ENCODE measurements around the gene MAPKAPK2.

DNA sequence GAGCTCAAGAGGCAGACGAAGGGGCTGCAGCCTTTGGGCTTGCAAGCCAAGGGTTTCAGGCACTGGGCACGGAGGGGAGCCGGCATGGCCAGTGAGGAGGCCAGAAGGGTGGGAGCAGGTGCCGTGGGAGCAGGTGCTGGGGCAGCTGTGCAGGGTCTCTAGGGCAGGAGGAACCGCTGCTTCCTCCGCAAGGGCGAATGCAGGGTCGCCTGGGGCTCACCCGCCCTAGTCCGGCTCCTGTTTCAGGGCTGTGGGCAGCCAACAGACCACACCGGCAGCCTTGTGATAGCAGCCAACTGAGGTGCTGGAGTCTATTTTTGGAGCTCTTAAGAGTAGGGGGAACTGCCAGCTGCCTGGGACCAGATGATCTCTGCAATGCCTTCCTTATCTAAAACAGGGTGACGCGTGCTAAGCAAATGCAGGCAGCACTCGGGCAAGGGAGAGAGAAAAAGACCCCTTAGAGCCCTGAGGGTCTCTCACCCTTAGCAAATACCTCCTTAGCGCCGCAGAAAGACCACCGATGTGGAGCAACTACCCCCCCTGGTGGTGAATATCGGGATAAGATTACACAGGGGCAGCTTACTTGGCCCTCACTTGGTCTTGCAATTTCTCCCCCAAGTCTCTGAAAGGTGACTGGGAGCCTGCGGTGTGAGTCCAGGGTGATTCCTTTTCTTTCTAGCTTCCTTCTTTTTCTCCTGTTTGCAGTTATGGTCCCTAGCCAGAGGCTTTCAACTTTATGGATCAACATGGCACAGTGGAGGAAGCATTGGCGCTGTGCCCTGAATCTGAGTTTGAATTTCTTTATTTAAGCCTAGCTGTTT is 20.7 kb upstream of the MAPKAPK2 start:
- TF ChIP-seq CTCF (IDR thresholded peaks at IDR 0.05; ENCODE audit: poor library complexity, severe bottlenecking): peak; percentile 77
- no peak for TF ChIP-seq EZH2 (IDR thresholded peaks at IDR 0.05; ENCODE audit: borderline replicate concordance, insufficient read depth, low read length, poor library complexity, severe bottlenecking)
